A673 (cell line): Measurements from ENCODE around the gene CRABP1. TPM values are rescaled to one million over a fixed set of nuclear protein-coding genes. Genes with fewer than 3 reads are reported as not detected.

Experiments
- BruUV-seq: library from RNA; stranded (reverse); fragments of 400-500 nt; replicated peaks from 2 replicates; lab custom pipeline; 2021; lab: Mats Ljungman, UMichigan
- CTCF ChIA-PET: fragments of 300-600 bp; sonication (Branson Sonifier 250); formaldehyde crosslinking; loops from one replicate; lab custom pipeline; 2022; ENCODE audit warnings: antibody characterized with exemption; lab: Charles Lee
- POLR2A ChIA-PET: fragments of 300-600 bp; sonication (Branson Sonifier 250); formaldehyde crosslinking; loops from one replicate; lab custom pipeline; 2022; ENCODE audit warnings: antibody characterized with exemption; ENCODE audit not compliant: low non-redundant PET; lab: Charles Lee
- DNase-seq: peaks from one replicate; pipeline ENCODE4 v3.0.0-alpha.2; 2015; ENCODE audit warnings: low spot score
- H3K27ac ChIP-seq: fragments of 200-600 bp; sonication (generic); 2 replicates; pipeline ENCODE4 v1.5.1; 2016; ENCODE audit warnings: mixed run types, low read depth, mild to moderate bottlenecking, mixed read lengths, antibody characterized with exemption, low read length; ENCODE audit not compliant: poor library complexity, severe bottlenecking
- H3K27me3 ChIP-seq: fragments of 200-600 bp; sonication (generic); replicated peaks from 2 replicates; pipeline ENCODE4 v1.6.1; 2017; ENCODE audit warnings: mixed run types, low read depth, mild to moderate bottlenecking, mixed read lengths, antibody characterized with exemption, low read length; ENCODE audit not compliant: insufficient read depth, poor library complexity
- H3K36me3 ChIP-seq: fragments of 200-600 bp; sonication (generic); 2 replicates; pipeline ENCODE4 v1.6.1; 2016; ENCODE audit warnings: mixed run types, mild to moderate bottlenecking, mixed read lengths, antibody characterized with exemption, low read length; ENCODE audit not compliant: insufficient read depth, poor library complexity, severe bottlenecking
- H3K4me1 ChIP-seq: fragments of 200-600 bp; sonication (generic); 2 replicates; pipeline ENCODE4 v1.6.1; 2017; ENCODE audit warnings: mixed run types, mild to moderate bottlenecking, mixed read lengths, antibody characterized with exemption, low read length; ENCODE audit not compliant: insufficient read depth, poor library complexity, severe bottlenecking
- H3K4me3 ChIP-seq: fragments of 200-600 bp; sonication (generic); 2 replicates; pipeline ENCODE4 v1.5.1; 2016; ENCODE audit warnings: low read depth, mixed run types, mild to moderate bottlenecking, mixed read lengths, low read length; ENCODE audit not compliant: poor library complexity, severe bottlenecking
- H3K9me3 ChIP-seq: fragments of 200-600 bp; sonication (generic); 2 replicates; pipeline ENCODE4 v1.6.1; 2016; ENCODE audit warnings: mixed run types, low read depth, mild to moderate bottlenecking, mixed read lengths, antibody characterized with exemption, low read length; ENCODE audit not compliant: poor library complexity, severe bottlenecking
- EZH2 ChIP-seq: fragments of 200-600 bp; sonication (generic); IDR thresholded peaks from 2 replicates; pipeline ENCODE4 v1.6.1; 2017; ENCODE audit warnings: borderline replicate concordance, low read depth, mild to moderate bottlenecking, mixed read lengths, antibody characterized with exemption, low read length; ENCODE audit not compliant: poor library complexity, severe bottlenecking
- intact Hi-C: fragments of 100-400 bp; cut with micrococcal nuclease; formaldehyde crosslinking; loops from one replicate; pipeline ENCODE4 v1.10.0; 2022; ENCODE audit not compliant: unreplicated experiment
- total RNA-seq: library from RNA; stranded (reverse); gene quantifications from 2 replicates; pipeline ENCODE4 v1.2.3, GENCODE V29; 2021
- TF ChIP-seq, protein P1 (sequence below): fragments of 300-800, 200-600 bp; sonication (generic); conservative IDR thresholded peaks from 2 replicates; pipeline ENCODE4 v1.5.1; 2017; ENCODE audit warnings: low read depth, mild to moderate bottlenecking, antibody characterized with exemption, low read length, moderate library complexity, mixed read lengths

Gene CRABP1
- total RNA-seq, 1 experiment from 2014 or later = 61.2 TPM

DNA sequence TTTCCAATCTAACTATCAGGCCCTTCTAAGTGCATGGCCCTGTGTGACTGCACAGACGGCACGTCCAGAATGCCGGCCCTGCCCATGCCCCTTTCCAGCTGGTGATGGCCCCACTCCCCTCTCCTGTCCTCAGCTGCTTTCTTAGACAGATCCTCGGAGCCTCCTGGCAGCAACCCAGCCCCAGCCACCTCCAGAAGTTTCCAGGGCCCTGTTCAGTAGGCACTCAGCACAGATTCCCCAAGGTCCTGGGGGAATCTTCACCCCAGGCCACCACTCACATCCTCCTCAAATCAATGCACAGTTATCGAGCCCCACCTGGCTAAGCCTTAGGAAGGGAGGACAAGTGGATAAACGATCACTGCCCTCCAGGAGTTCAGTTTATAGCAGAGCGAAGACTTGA is 1.4 kb upstream of the CRABP1 start:
- intact Hi-C loops = no loop called here
- ChIA-PET POLR2A (no interaction called here), CTCF (no interaction called here)
- H3K9me3 ChIP-seq = no peaks in the 10 kb centered on the region
- no peaks in the 10 kb centered on the region for H3K36me3 ChIP-seq
- BruUV-seq = no TSS peak
- no peak overlapping the region for H3K27ac ChIP-seq
- no peak overlapping the region for H3K4me3 ChIP-seq
- H3K27me3 ChIP-seq = peaks cover 14% of the 10 kb centered on the region
- peaks cover 9% of the 10 kb centered on the region for H3K4me1 ChIP-seq
- no peak for TF ChIP-seq EZH2
- TF ChIP-seq, protein P1, sequence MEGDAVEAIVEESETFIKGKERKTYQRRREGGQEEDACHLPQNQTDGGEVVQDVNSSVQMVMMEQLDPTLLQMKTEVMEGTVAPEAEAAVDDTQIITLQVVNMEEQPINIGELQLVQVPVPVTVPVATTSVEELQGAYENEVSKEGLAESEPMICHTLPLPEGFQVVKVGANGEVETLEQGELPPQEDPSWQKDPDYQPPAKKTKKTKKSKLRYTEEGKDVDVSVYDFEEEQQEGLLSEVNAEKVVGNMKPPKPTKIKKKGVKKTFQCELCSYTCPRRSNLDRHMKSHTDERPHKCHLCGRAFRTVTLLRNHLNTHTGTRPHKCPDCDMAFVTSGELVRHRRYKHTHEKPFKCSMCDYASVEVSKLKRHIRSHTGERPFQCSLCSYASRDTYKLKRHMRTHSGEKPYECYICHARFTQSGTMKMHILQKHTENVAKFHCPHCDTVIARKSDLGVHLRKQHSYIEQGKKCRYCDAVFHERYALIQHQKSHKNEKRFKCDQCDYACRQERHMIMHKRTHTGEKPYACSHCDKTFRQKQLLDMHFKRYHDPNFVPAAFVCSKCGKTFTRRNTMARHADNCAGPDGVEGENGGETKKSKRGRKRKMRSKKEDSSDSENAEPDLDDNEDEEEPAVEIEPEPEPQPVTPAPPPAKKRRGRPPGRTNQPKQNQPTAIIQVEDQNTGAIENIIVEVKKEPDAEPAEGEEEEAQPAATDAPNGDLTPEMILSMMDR = no peak
- no peak for DNase-seq

GRCh38 chr15:78339559-78339958 is 594 bp upstream of the CRABP1 start:
- Histone ChIP-seq H3K36me3 (no peaks in the 10 kb centered on the region), H3K27ac (no peak overlapping the region), H3K4me3 (peak overlapping the region; percentile 58), H3K9me3 (no peaks in the 10 kb centered on the region), H3K27me3 (peaks cover 14% of the 10 kb centered on the region), H3K4me1 (peaks cover 9% of the 10 kb centered on the region)
- ChIA-PET CTCF (no interaction called here), POLR2A (no interaction called here)
- no TSS peak for BruUV-seq
- DNase-seq = no peak
- intact Hi-C loops = no loop called here
- TF ChIP-seq EZH2 = no peak
- TF ChIP-seq, protein P1 = no peak

- TF ChIP-seq, protein P1 = no peak
- TF ChIP-seq EZH2 = no peak
- BruUV-seq = no TSS peak
- H3K36me3 ChIP-seq = no peaks in the 10 kb centered on the region
- H3K27ac ChIP-seq = no peak overlapping the region
- H3K4me3 ChIP-seq = peak overlapping the region; percentile 58
- ChIA-PET POLR2A (no interaction called here), CTCF (no interaction called here)
- peaks cover 14% of the 10 kb centered on the region for H3K27me3 ChIP-seq
- H3K4me1 ChIP-seq = peaks cover 9% of the 10 kb centered on the region
- intact Hi-C loops = no loop called here
- no peak for DNase-seq
- H3K9me3 ChIP-seq = no peaks in the 10 kb centered on the region
Observed at GRCh38 chr15:78341057-78341987, 1.2 kb downstream of the CRABP1 start.
